GM12891 (cell line): Measurements from ENCODE around the gene USP37.

ENCODE experiments used
- PAX5 ChIP-seq: IDR thresholded peaks from 2 replicates; pipeline ENCODE4 v1.6.1; 2011; ENCODE audit warnings: low read length, moderate library complexity, mild to moderate bottlenecking; ENCODE audit not compliant: insufficient read depth, severe bottlenecking
- POLR2A ChIP-seq: IDR thresholded peaks from 2 replicates; pipeline ENCODE4 v1.6.1; 2011; ENCODE audit warnings: low read depth, low read length, control low read depth
- POLR2AphosphoS5 ChIP-seq: IDR thresholded peaks from 2 replicates; pipeline ENCODE4 v1.6.1; 2011; ENCODE audit warnings: low read depth, low read length, control low read depth
- SPI1 ChIP-seq: IDR thresholded peaks from 2 replicates; pipeline ENCODE4 v1.6.1; 2011; ENCODE audit warnings: low read depth, low read length, control low read depth
- TAF1 ChIP-seq: IDR thresholded peaks from 2 replicates; pipeline ENCODE4 v1.6.1; 2011; ENCODE audit warnings: low read depth, low read length, control low read depth

GRCh38 chr2:218402911-218403411 is 165.2 kb downstream of the USP37 start:
- no peak for TF ChIP-seq POLR2A
- no peak for TF ChIP-seq POLR2AphosphoS5
- no peak for TF ChIP-seq TAF1
- TF ChIP-seq PAX5: no peak
- no peak for TF ChIP-seq SPI1
